HEK293 (cell line): ENCODE results near the gene ARHGEF7.
"Not testable (repeated sequence)": the region's sequence is repeated elsewhere in the genome, so short reads cannot be mapped to it uniquely, and the experiment has no call there.

ENCODE experiments used
- CTCF ChIA-PET: fragments of 350-600 bp; formaldehyde crosslinking; extraction: SDS; loops from one replicate; lab custom pipeline; 2021; ENCODE audit warnings: antibody characterized with exemption; lab: Yijun Ruan, JAX
- POLR2A ChIA-PET: fragments of 300-600 bp; formaldehyde crosslinking; extraction: SDS; loops from one replicate; lab custom pipeline; 2020; ENCODE audit warnings: antibody characterized with exemption, inconsistent platforms; lab: Yijun Ruan, JAX
- H3K27ac ChIP-seq: fragments of 200-500 bp; sonication (Bioruptor generic); 2 replicates; pipeline ENCODE4 v1.5.1; 2014; ENCODE audit warnings: low read depth, low read length, control low read depth, inconsistent platforms; ENCODE audit errors: extremely low read depth
- H3K36me3 ChIP-seq, 2 experiments: fragments of 200-500 bp in 1 of 2; sonication (Bioruptor generic) in 1 of 2; 1 replicate in 1 of 2; 2 replicates in 1 of 2; pipeline ENCODE4 v1.5.1; 2014 to 2017; ENCODE audit warnings: inconsistent platforms in 2 of 2, low read length in 2 of 2; ENCODE audit not compliant: control insufficient read depth in 2 of 2, insufficient read depth in 1 of 2
- H3K4me1 ChIP-seq: fragments of 200-500 bp; sonication (Bioruptor generic); 2 replicates; pipeline ENCODE4 v1.5.1; 2014; ENCODE audit warnings: mild to moderate bottlenecking, low read length, inconsistent platforms; ENCODE audit not compliant: control insufficient read depth, insufficient read depth
- H3K4me3 ChIP-seq: 2 replicates; pipeline ENCODE4 v1.5.1; 2011; ENCODE audit warnings: low read depth, mild to moderate bottlenecking, control low read depth, low read length, moderate library complexity
- H3K9me3 ChIP-seq: fragments of 200-500 bp; sonication (Bioruptor generic); 2 replicates; pipeline ENCODE4 v1.5.1; 2014; ENCODE audit warnings: low read depth, low read length, inconsistent platforms; ENCODE audit not compliant: control insufficient read depth, insufficient read depth
- INSM2 ChIP-seq: fragments of 450-650 bp; formaldehyde crosslinking; IDR thresholded peaks from 2 replicates; pipeline ENCODE4 v1.5.1; 2016; ENCODE audit warnings: missing biosample characterization, missing genetic modification characterization
- KLF17 ChIP-seq: fragments of 450-650 bp; formaldehyde crosslinking; IDR thresholded peaks from 2 replicates; pipeline ENCODE4 v1.5.1; 2016; ENCODE audit warnings: missing biosample characterization, missing genetic modification characterization
- PRDM2 ChIP-seq: fragments of 450-650 bp; formaldehyde crosslinking; IDR thresholded peaks from 2 replicates; pipeline ENCODE4 v1.5.1; 2016; ENCODE audit warnings: missing biosample characterization, missing genetic modification characterization, borderline replicate concordance
- REST ChIP-seq: fragments of 450-650 bp; formaldehyde crosslinking; IDR thresholded peaks from 2 replicates; pipeline ENCODE4 v1.5.1; 2016; ENCODE audit warnings: missing biosample characterization, missing genetic modification characterization
- SETDB1 ChIP-seq: IDR thresholded peaks from one replicate; pipeline ENCODE4 v1.6.1; 2017; ENCODE audit warnings: mild to moderate bottlenecking, low read length, moderate library complexity, mixed read lengths; ENCODE audit not compliant: insufficient read length
- ZBTB17 ChIP-seq: fragments of 450-650 bp; formaldehyde crosslinking; IDR thresholded peaks from 2 replicates; pipeline ENCODE4 v1.5.1; 2016; ENCODE audit warnings: missing biosample characterization, missing genetic modification characterization
- ZFP41 ChIP-seq: fragments of 450-650 bp; formaldehyde crosslinking; IDR thresholded peaks from 2 replicates; pipeline ENCODE4 v1.5.1; 2016; ENCODE audit warnings: missing biosample characterization, missing genetic modification characterization, borderline replicate concordance
- ZNF16 ChIP-seq: fragments of 450-650 bp; formaldehyde crosslinking; IDR thresholded peaks from 2 replicates; pipeline ENCODE4 v1.5.1; 2016; ENCODE audit warnings: low read depth, missing biosample characterization, missing genetic modification characterization
- ZNF280D ChIP-seq: fragments of 450-650 bp; formaldehyde crosslinking; IDR thresholded peaks from 2 replicates; pipeline ENCODE4 v1.5.1; 2016; ENCODE audit warnings: missing biosample characterization, missing genetic modification characterization
- ZNF530 ChIP-seq: fragments of 450-650 bp; formaldehyde crosslinking; IDR thresholded peaks from 2 replicates; pipeline ENCODE4 v1.5.1; 2016; ENCODE audit warnings: low read depth, missing biosample characterization, missing genetic modification characterization
- ZNF610 ChIP-seq: fragments of 450-650 bp; formaldehyde crosslinking; IDR thresholded peaks from 2 replicates; pipeline ENCODE4 v1.5.1; 2016; ENCODE audit warnings: missing biosample characterization, missing genetic modification characterization, borderline replicate concordance
- ZNF621 ChIP-seq: fragments of 450-650 bp; formaldehyde crosslinking; IDR thresholded peaks from 2 replicates; pipeline ENCODE4 v1.5.1; 2017; ENCODE audit warnings: missing biosample characterization, missing genetic modification characterization

ARHGEF7 gene

GRCh38 chr13:111068009-111068350 lies 47.1 kb upstream of the ARHGEF7 start:
- Histone ChIP-seq H3K36me3 (no peaks in the 10 kb centered on the region), H3K4me1 (no peaks in the 10 kb centered on the region), H3K4me3 (no peak overlapping the region), H3K9me3 (no peaks in the 10 kb centered on the region), H3K27ac (no peak overlapping the region)
- TF ChIP-seq ZBTB17 (tag by site-specific recombination) (no peak), ZNF280D (tag by site-specific recombination) (no peak), ZFP41 (tag by site-specific recombination) (no peak), ZNF530 (tag by site-specific recombination) (no peak), ZNF621 (tag by site-specific recombination) (no peak), ZNF16 (no peak), INSM2 (tag by site-specific recombination) (no peak)
- CTCF ChIA-PET = interaction anchor here (0.6 to 3.7 kb wide), 34 partner anchors 10 to 1196 kb away, joined by 3 to 26 read pairs (median 3); no protein-coding TSS in a partner anchor
- POLR2A ChIA-PET = interaction anchor here (1.6 kb wide), 1 partner anchor 353 kb away, joined by 3 read pairs; no protein-coding TSS in a partner anchor

GRCh38 chr13:111071120-111071519 lies 44.0 kb upstream of the ARHGEF7 start:
- H3K4me3 ChIP-seq, H3K27ac ChIP-seq, H3K4me1 ChIP-seq, POLR2A ChIA-PET, H3K9me3 ChIP-seq, CTCF ChIA-PET, H3K36me3 ChIP-seq: not testable (repeated sequence)

- CTCF ChIA-PET, POLR2A ChIA-PET, H3K9me3 ChIP-seq, H3K36me3 ChIP-seq, H3K27ac ChIP-seq, H3K4me1 ChIP-seq, H3K4me3 ChIP-seq: not testable (repeated sequence)
- TF ChIP-seq ZNF610 = 0 out of 2 replicates have a peak, but pooled peaks have one; percentile 14
- peak; percentile 66 for TF ChIP-seq SETDB1
Observed at GRCh38 chr13:111071526-111071925, 43.6 kb upstream of the ARHGEF7 start.

GRCh38 chr13:111074826-111075225 lies 40.3 kb upstream of the ARHGEF7 start:
- no peaks in the 10 kb centered on the region for H3K9me3 ChIP-seq
- CTCF ChIA-PET = no interaction called here
- H3K36me3 ChIP-seq = no peaks in the 10 kb centered on the region
- POLR2A ChIA-PET = no interaction called here
- no peak overlapping the region for H3K27ac ChIP-seq
- no peaks in the 10 kb centered on the region for H3K4me1 ChIP-seq
- H3K4me3 ChIP-seq = no peak overlapping the region
- TF ChIP-seq PRDM2 (tag by site-specific recombination) (no peak), KLF17 (no peak), REST (tag by site-specific recombination) (no peak)
